Measurements from ENCODE around the gene PLA2G2F. TPM values are rescaled to one million over a fixed set of nuclear protein-coding genes. Genes with fewer than 3 reads are reported as not detected.

The PLA2G2F gene
- total RNA-seq, 1 donor from 2014 or later: not detected

DNA sequence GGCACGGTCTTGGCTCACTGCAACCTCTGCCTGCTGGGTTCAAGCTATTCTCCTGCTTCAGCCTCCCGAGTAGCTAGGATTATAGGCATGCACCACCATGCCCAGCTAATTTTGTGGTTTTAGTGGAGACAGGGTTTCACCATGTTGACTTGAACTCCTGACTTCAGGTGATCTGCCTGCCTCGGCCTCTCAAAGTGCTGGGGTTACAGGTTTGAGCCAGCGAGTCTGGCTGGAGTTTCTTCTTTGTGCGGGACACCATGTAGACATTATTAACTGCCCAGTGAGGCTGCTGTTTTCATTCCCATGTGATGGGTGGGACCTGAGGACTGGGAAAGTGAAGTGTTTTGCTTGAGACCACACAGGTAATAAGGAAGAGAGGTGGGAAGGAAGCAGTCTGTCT is 45.8 kb upstream of the PLA2G2F start:
- TF ChIP-seq CTCF (IDR thresholded peaks at IDR 0.05) (no peak), POLR2A (IDR thresholded peaks at IDR 0.05) (no peak), POLR2AphosphoS5 (IDR thresholded peaks at IDR 0.05; ENCODE audit: insufficient read depth in 1 of 2, low read depth in 1 of 2) (no peak)
- Histone ChIP-seq H3K27me3 (no peaks in the 10 kb centered on the region), H3K27ac (peak overlapping the region; percentile 67), H3K4me3 (no peak overlapping the region), H3K36me3 (no peaks in the 10 kb centered on the region), H3K9me3 (no peaks in the 10 kb centered on the region), H3K4me1 (peaks cover 16% of the 10 kb centered on the region)
- no peak for DNase-seq (ENCODE audit: extremely low spot score in 2 of 2)
- intact Hi-C loops (cut with DNase I): no loop called here

- H3K36me3 ChIP-seq: no peaks in the 10 kb centered on the region
- DNase-seq (ENCODE audit: extremely low spot score in 2 of 2): peak in 1 of 2 donors; percentile 95
- no peak overlapping the region for H3K4me3 ChIP-seq
- H3K4me1 ChIP-seq: peaks cover 21% of the 10 kb centered on the region
- TF ChIP-seq CTCF (IDR thresholded peaks at IDR 0.05): no peak
- TF ChIP-seq POLR2AphosphoS5 (IDR thresholded peaks at IDR 0.05; ENCODE audit: insufficient read depth in 1 of 2, low read depth in 1 of 2): peak in 1 of 2 donors; percentile 46
- no peaks in the 10 kb centered on the region for H3K9me3 ChIP-seq
- intact Hi-C loops (cut with DNase I): no loop called here
- H3K27ac ChIP-seq: peak overlapping the region; percentile 67
- no peaks in the 10 kb centered on the region for H3K27me3 ChIP-seq
Measured at GRCh38 chr1:20093940-20094391, 45.2 kb upstream of the PLA2G2F start.

DNA sequence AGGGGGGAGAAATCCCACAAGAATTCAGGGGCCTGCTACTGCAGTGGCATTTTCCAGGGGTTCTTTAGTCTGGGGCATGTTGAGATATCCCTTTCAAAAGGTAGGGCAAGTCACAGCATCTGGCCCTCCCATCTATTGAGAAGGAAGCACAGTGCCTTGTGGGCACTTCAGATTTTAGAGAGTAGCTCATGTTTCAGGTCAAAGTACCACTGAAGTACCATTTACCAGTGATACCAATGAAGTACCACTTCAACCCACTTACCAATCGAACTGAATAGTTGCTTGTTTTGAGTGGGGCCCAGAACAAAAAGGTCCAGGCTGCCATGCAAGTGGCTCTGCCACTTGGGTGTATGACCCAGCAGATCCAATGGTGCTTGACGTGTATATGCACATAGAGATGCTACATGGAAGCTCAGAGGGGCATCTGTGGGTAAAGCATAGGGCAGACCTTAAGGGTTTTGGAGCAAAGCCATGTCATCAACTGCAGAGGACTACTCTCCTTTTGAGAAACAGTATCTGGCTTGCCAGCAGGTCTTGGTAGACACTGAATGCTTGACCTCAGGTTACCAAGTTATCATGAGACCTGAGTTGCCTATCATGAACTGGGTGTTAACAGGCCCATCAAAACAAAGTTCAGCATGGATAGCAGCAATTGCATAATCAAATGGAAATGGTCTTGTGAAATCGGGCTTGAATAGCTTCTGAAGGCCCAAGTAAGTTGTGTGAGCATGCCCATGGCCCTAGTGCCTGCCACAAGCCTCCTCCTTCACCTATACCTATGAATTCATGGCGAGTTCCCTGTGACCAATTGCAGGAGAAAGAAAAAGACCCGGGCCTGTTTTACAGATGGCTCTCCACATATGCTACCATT is 43.3 kb upstream of the PLA2G2F start:
- Histone ChIP-seq H3K27ac (peak overlapping the region; percentile 67), H3K36me3 (no peaks in the 10 kb centered on the region), H3K4me1 (peaks cover 22% of the 10 kb centered on the region), H3K4me3 (no peak overlapping the region), H3K27me3 (no peaks in the 10 kb centered on the region), H3K9me3 (no peaks in the 10 kb centered on the region)
- DNase-seq (ENCODE audit: extremely low spot score in 2 of 2): no peak
- intact Hi-C loops (cut with DNase I): no loop called here
- no peak for TF ChIP-seq CTCF (IDR thresholded peaks at IDR 0.05)
- TF ChIP-seq POLR2AphosphoS5 (IDR thresholded peaks at IDR 0.05; ENCODE audit: insufficient read depth in 1 of 2, low read depth in 1 of 2): no peak
- no peak for TF ChIP-seq POLR2A (IDR thresholded peaks at IDR 0.05)

- DNase-seq (ENCODE audit: extremely low spot score in 2 of 2): no peak
- no peaks in the 10 kb centered on the region for H3K9me3 ChIP-seq
- no peaks in the 10 kb centered on the region for H3K36me3 ChIP-seq
- H3K4me1 ChIP-seq: peaks cover 22% of the 10 kb centered on the region
- H3K27me3 ChIP-seq: no peaks in the 10 kb centered on the region
- no peak for TF ChIP-seq CTCF (IDR thresholded peaks at IDR 0.05)
- no peak for TF ChIP-seq POLR2A (IDR thresholded peaks at IDR 0.05)
- TF ChIP-seq POLR2AphosphoS5 (IDR thresholded peaks at IDR 0.05; ENCODE audit: insufficient read depth in 1 of 2, low read depth in 1 of 2): no peak
- no peak overlapping the region for H3K27ac ChIP-seq
- intact Hi-C loops (cut with DNase I): no loop called here
- H3K4me3 ChIP-seq: no peak overlapping the region
Measured at GRCh38 chr1:20096840-20097447, 42.2 kb upstream of the PLA2G2F start.

- TF ChIP-seq POLR2AphosphoS5 (IDR thresholded peaks at IDR 0.05; ENCODE audit: insufficient read depth in 1 of 2, low read depth in 1 of 2) (no peak), POLR2A (IDR thresholded peaks at IDR 0.05) (no peak), CTCF (IDR thresholded peaks at IDR 0.05) (no peak)
- intact Hi-C loops (cut with DNase I): no loop called here
- H3K4me1 ChIP-seq: peaks cover 29% of the 10 kb centered on the region
- no peak for DNase-seq (ENCODE audit: extremely low spot score in 2 of 2)
- H3K36me3 ChIP-seq: no peaks in the 10 kb centered on the region
- no peak overlapping the region for H3K4me3 ChIP-seq
- no peaks in the 10 kb centered on the region for H3K9me3 ChIP-seq
- H3K27ac ChIP-seq: peak overlapping the region; percentile 27
- H3K27me3 ChIP-seq: no peaks in the 10 kb centered on the region
Measured at GRCh38 chr1:20099533-20099932, 39.6 kb upstream of the PLA2G2F start.

Measured in vagina (tissue), 2 donors.